IgD-negative memory B cell (primary cell): Measurements from ENCODE around the gene TGIF1. TPM values are rescaled to one million over a fixed set of nuclear protein-coding genes. Genes with fewer than 3 reads are reported as not detected.

Experiments used
- H3K27ac Mint-ChIP-seq, 3 donors: one replicate each; pipeline ENCODE4 v1.8.0; 2020 to 2022; ENCODE audit warnings: mild to moderate bottlenecking in 3 of 3, mixed read lengths in 3 of 3, moderate library complexity in 1 of 3
- H3K27me3 Mint-ChIP-seq: one replicate; pipeline ENCODE4 v1.8.0; 2021; ENCODE audit warnings: mixed read lengths
- H3K36me3 Mint-ChIP-seq: one replicate; pipeline ENCODE4 v1.8.0; 2020; ENCODE audit warnings: mild to moderate bottlenecking, mixed read lengths
- H3K4me1 Mint-ChIP-seq, 3 donors: one replicate each; pipeline ENCODE4 v1.8.0; 2020 to 2022; ENCODE audit warnings: mixed read lengths in 3 of 3, mild to moderate bottlenecking in 1 of 3
- H3K4me3 Mint-ChIP-seq, 4 donors: one replicate each; pipeline ENCODE4 v1.8.0; 2020 to 2022; ENCODE audit warnings: mild to moderate bottlenecking in 4 of 4, mixed read lengths in 4 of 4, moderate library complexity in 3 of 4
- H3K9me3 Mint-ChIP-seq, 3 donors: one replicate each; pipeline ENCODE4 v1.8.0; 2020 to 2021; ENCODE audit warnings: mixed read lengths in 3 of 3, mild to moderate bottlenecking in 1 of 3
- polyA plus RNA-seq: library from polyadenylated mRNA; unstranded; fragments of 300-500 nt; fragmentation: Illumina TruSeq; gene quantifications from one replicate; pipeline ENCODE4 v1.2.3, GENCODE V29; 2021

The TGIF1 gene
- polyA plus RNA-seq, 1 donor from 2014 or later, result 38.7 TPM

- no peaks in the 10 kb centered on the region for H3K27me3 Mint-ChIP-seq
- peaks cover 4% of the 10 kb centered on the region in 3 donors for H3K4me1 Mint-ChIP-seq
- H3K27ac Mint-ChIP-seq, result no peak overlapping the region
- no peaks in the 10 kb centered on the region for H3K36me3 Mint-ChIP-seq
- H3K4me3 Mint-ChIP-seq, result no peak overlapping the region
- no peaks in the 10 kb centered on the region for H3K9me3 Mint-ChIP-seq
These were observed 29.1 kb upstream of the TGIF1 start for GRCh38 chr18:3420919-3421279.

GRCh38 chr18:3422905-3423304 lies 27.1 kb upstream of the TGIF1 start:
- Mint-ChIP-seq H3K4me1 (peaks cover 4% of the 10 kb centered on the region in 3 donors), H3K36me3 (no peaks in the 10 kb centered on the region), H3K27ac (no peak overlapping the region), H3K9me3 (no peaks in the 10 kb centered on the region), H3K4me3 (no peak overlapping the region), H3K27me3 (no peaks in the 10 kb centered on the region)

GRCh38 chr18:3424280-3424890 lies 25.6 kb upstream of the TGIF1 start:
- no peak overlapping the region for H3K4me3 Mint-ChIP-seq
- H3K27ac Mint-ChIP-seq, result no peak overlapping the region

DNA sequence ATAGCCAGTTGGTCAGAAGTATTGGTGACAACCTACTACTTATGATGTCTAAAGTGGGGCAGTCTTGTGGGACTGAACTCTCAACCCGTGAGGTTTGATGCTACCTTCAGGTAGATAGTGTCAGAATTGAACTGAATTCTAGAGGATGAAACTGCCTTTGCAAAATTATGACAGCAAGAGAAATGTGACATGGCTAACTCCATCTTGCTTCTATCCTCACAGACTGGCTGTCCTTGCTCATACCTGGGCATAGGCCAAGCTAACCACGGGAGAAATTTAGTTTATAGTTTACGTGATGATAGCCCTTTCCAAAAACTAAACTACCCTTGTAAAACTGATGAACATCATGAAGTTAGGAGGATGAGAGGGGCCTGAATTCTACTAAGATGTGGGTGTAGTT lies 24.9 kb upstream of the TGIF1 start:
- no peak overlapping the region for H3K4me3 Mint-ChIP-seq
- H3K27ac Mint-ChIP-seq, result no peak overlapping the region
- peaks cover 4% of the 10 kb centered on the region in 3 donors for H3K4me1 Mint-ChIP-seq
- H3K27me3 Mint-ChIP-seq, result no peaks in the 10 kb centered on the region
- H3K9me3 Mint-ChIP-seq, result no peaks in the 10 kb centered on the region
- no peaks in the 10 kb centered on the region for H3K36me3 Mint-ChIP-seq

More at GRCh38 chr18:3424280-3424890, 25.6 kb upstream of the TGIF1 start:
- Mint-ChIP-seq H3K27me3 (no peaks in the 10 kb centered on the region), H3K4me1 (peaks cover 4% of the 10 kb centered on the region in 3 donors), H3K36me3 (no peaks in the 10 kb centered on the region), H3K9me3 (no peaks in the 10 kb centered on the region)

DNA sequence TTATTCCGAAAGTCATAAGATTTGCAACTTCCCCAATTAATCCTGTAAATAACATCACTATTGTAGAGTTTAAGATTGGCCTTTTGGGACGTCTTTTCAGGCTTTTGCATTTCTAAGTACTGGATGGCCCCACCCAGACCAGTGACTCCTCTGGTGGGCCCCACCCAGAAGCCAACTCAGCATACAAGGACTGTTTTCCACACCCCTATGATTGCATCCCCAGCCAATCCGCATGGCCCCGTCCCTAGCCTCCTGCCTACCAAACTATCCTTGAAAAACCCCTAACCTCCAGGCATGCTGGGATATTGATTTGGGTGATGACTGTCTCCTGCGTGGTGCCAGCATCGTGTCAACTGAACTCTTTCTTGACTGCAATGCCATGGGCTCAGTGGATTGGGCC lies 24.5 kb upstream of the TGIF1 start:
- Mint-ChIP-seq H3K36me3 (no peaks in the 10 kb centered on the region), H3K27ac (no peak overlapping the region), H3K9me3 (no peaks in the 10 kb centered on the region), H3K4me3 (no peak overlapping the region), H3K4me1 (peaks cover 4% of the 10 kb centered on the region in 3 donors), H3K27me3 (no peaks in the 10 kb centered on the region)

GRCh38 chr18:3426074-3426473 lies 23.9 kb upstream of the TGIF1 start:
- no peaks in the 10 kb centered on the region for H3K9me3 Mint-ChIP-seq
- no peak overlapping the region for H3K4me3 Mint-ChIP-seq

DNA sequence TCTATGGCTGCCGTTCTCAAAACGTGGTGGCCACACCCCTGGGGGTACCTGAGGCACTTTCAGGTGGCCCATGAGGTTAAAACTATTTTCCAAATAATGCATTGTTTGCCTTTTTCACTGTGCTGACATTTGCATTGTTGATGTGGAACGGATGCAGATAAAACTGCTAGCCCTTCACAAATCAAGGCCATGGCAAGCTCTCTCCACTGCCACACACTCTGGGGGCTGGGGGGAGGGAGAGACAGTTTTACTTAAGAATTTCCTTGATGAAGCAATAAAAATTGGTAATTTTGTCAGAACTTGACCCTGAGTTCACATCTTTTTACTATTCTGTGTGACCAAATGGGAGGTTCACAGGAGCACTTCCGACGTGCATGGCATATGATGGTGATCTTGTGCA lies 22.0 kb upstream of the TGIF1 start:
- H3K9me3 Mint-ChIP-seq, result no peaks in the 10 kb centered on the region

More at GRCh38 chr18:3426074-3426473, 23.9 kb upstream of the TGIF1 start:
- Mint-ChIP-seq H3K36me3 (no peaks in the 10 kb centered on the region), H3K27ac (no peak overlapping the region), H3K4me1 (peaks cover 4% of the 10 kb centered on the region in 3 donors), H3K27me3 (no peaks in the 10 kb centered on the region)

GRCh38 chr18:3429121-3429520 lies 20.9 kb upstream of the TGIF1 start:
- Mint-ChIP-seq H3K9me3 (no peaks in the 10 kb centered on the region), H3K4me3 (no peak overlapping the region), H3K27ac (no peak overlapping the region), H3K27me3 (peaks cover 2% of the 10 kb centered on the region), H3K4me1 (peaks cover 2 to 5% (median 3%) of the 10 kb centered on the region in 3 donors), H3K36me3 (no peaks in the 10 kb centered on the region)

More for the DNA sequence above, 22.0 kb upstream of the TGIF1 start:
- Mint-ChIP-seq H3K27ac (no peak overlapping the region), H3K4me1 (peaks cover 4% of the 10 kb centered on the region in 3 donors), H3K36me3 (no peaks in the 10 kb centered on the region), H3K4me3 (no peak overlapping the region), H3K27me3 (no peaks in the 10 kb centered on the region)

- H3K27me3 Mint-ChIP-seq, result peaks cover 2% of the 10 kb centered on the region
- no peaks in the 10 kb centered on the region for H3K36me3 Mint-ChIP-seq
- H3K4me1 Mint-ChIP-seq, result peaks cover 0 to 1% (median 0%) of the 10 kb centered on the region in 3 donors
- H3K4me3 Mint-ChIP-seq, result no peak overlapping the region
- H3K27ac Mint-ChIP-seq, result no peak overlapping the region
- no peaks in the 10 kb centered on the region for H3K9me3 Mint-ChIP-seq
These were observed 15.3 kb upstream of the TGIF1 start for GRCh38 chr18:3434685-3435084.

DNA sequence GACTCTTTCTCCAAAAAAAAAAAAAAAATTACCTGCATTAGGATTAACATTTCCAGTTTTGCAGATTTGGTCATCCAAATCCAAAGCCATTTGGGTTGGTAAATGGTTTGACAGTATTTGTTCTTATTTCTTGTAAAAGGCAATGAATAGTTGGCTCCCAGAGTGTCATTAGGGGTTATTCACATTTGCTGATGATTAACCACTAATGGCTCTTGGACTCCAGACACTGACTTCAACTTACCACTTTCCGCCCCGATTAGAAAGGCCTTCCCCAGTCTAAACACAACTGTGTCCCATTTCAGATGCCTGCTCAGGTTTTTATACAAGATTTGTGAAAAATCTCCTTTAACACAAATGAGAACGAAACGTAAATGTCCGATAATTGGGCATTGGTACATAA lies 9.6 kb upstream of the TGIF1 start:
- Mint-ChIP-seq H3K9me3 (no peaks in the 10 kb centered on the region), H3K27ac (no peak overlapping the region)

GRCh38 chr18:3441290-3441689 lies 8.7 kb upstream of the TGIF1 start:
- no peak overlapping the region for H3K27ac Mint-ChIP-seq
- H3K4me3 Mint-ChIP-seq, result no peak overlapping the region
- H3K9me3 Mint-ChIP-seq, result no peaks in the 10 kb centered on the region
- H3K4me1 Mint-ChIP-seq, result peaks cover 0 to 1% (median 0%) of the 10 kb centered on the region in 3 donors
- H3K27me3 Mint-ChIP-seq, result no peaks in the 10 kb centered on the region
- H3K36me3 Mint-ChIP-seq, result peaks cover 2% of the 10 kb centered on the region

More for the DNA sequence above, 9.6 kb upstream of the TGIF1 start:
- no peaks in the 10 kb centered on the region for H3K36me3 Mint-ChIP-seq
- no peaks in the 10 kb centered on the region for H3K4me1 Mint-ChIP-seq
- no peak overlapping the region for H3K4me3 Mint-ChIP-seq
- H3K27me3 Mint-ChIP-seq, result no peaks in the 10 kb centered on the region

GRCh38 chr18:3442919-3443318 lies 7.1 kb upstream of the TGIF1 start:
- Mint-ChIP-seq H3K27me3 (no peaks in the 10 kb centered on the region), H3K9me3 (no peaks in the 10 kb centered on the region), H3K4me1 (peaks cover 2 to 4% (median 2%) of the 10 kb centered on the region in 3 donors), H3K36me3 (peaks cover 2% of the 10 kb centered on the region), H3K27ac (peak overlapping the region in 1 of 3 donors; percentile 45), H3K4me3 (no peak overlapping the region)

- Mint-ChIP-seq H3K27me3 (peaks cover 1% of the 10 kb centered on the region), H3K9me3 (no peaks in the 10 kb centered on the region), H3K27ac (no peak overlapping the region), H3K4me3 (peak overlapping the region in 1 of 4 donors; percentile 97), H3K36me3 (peaks cover 2% of the 10 kb centered on the region), H3K4me1 (peaks cover 2 to 12% (median 4%) of the 10 kb centered on the region in 3 donors)
These were observed 5.7 kb upstream of the TGIF1 start for GRCh38 chr18:3444296-3444695.

GRCh38 chr18:3444954-3445353 lies 5.0 kb upstream of the TGIF1 start:
- Mint-ChIP-seq H3K4me3 (peak overlapping the region in 3 of 4 donors; percentile 19 to 97 (median 38)), H3K4me1 (peaks cover 2 to 12% (median 6%) of the 10 kb centered on the region in 3 donors), H3K27ac (peak overlapping the region in 1 of 3 donors; percentile 100), H3K9me3 (no peaks in the 10 kb centered on the region), H3K36me3 (peaks cover 2% of the 10 kb centered on the region), H3K27me3 (peaks cover 1% of the 10 kb centered on the region)

GRCh38 chr18:3447068-3447894 lies 2.7 kb upstream of the TGIF1 start:
- Mint-ChIP-seq H3K27me3 (peaks cover 1% of the 10 kb centered on the region), H3K4me1 (peaks cover 3 to 18% (median 7%) of the 10 kb centered on the region in 3 donors), H3K27ac (peak overlapping the region; percentile 99 to 100 (median 100)), H3K9me3 (no peaks in the 10 kb centered on the region), H3K36me3 (peaks cover 2% of the 10 kb centered on the region), H3K4me3 (peak overlapping the region; percentile 87 to 99 (median 96))
